NCI-H1092 treated with DMSO at 0.1 percent for 48 hours (cell line): ENCODE results near the gene AFTPH.
A peak's percentile ranks its signal among the peaks of the same experiment; 100 is the strongest.

Experiments
- DNase-seq: peaks from one replicate; lab custom pipeline; 2025; lab: John Stamatoyannopoulos, UW

AFTPH gene

DNA sequence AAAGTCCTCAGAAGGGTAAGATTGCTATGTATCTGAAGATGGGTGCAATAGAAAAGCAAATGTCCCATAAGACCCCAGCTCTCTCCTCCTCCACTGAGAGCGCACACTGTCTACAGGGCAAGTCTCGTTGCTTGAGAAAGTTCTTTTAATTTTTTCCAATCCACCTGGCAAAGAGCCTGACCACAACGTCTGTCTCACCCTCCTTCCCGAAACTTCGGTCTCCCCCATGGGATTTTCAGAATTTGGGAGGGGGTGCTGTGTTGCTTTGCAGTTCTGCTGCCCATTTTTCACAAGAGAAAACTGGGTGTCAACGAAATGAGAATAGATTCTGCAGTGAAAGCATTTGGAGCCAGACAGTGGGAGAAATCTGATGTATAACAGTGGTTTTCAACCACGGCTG lies 89.1 kb downstream of the AFTPH start:
- no peak for DNase-seq

DNA sequence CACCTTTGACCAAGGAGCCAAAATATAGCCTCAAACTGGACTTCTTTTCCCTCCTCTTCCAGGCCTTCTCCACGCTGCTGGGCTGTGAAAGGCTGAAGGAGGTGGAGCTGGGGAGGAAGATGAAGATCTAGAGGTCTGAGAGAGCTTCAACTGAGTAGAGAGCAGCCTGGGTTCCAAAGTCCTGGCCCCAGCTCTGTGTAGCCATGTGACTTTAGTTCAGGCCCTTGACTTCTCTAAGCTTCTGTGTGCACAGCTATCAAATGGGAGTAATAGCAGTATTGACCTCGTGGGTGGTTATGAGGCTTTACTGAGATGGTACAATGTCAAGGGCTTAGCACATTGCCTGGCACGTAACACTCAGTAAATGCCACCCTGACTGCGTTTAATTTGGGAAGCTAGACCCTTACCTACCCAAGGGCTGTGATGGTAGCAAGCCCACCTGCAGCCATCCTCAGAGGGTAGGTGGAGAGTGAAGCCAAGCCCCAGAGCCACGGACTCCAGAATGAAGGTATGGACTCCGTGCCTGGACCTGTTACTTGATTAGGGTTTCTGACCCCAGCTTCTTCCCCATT lies 91.2 kb downstream of the AFTPH start:
- DNase-seq, result no peak

DNA sequence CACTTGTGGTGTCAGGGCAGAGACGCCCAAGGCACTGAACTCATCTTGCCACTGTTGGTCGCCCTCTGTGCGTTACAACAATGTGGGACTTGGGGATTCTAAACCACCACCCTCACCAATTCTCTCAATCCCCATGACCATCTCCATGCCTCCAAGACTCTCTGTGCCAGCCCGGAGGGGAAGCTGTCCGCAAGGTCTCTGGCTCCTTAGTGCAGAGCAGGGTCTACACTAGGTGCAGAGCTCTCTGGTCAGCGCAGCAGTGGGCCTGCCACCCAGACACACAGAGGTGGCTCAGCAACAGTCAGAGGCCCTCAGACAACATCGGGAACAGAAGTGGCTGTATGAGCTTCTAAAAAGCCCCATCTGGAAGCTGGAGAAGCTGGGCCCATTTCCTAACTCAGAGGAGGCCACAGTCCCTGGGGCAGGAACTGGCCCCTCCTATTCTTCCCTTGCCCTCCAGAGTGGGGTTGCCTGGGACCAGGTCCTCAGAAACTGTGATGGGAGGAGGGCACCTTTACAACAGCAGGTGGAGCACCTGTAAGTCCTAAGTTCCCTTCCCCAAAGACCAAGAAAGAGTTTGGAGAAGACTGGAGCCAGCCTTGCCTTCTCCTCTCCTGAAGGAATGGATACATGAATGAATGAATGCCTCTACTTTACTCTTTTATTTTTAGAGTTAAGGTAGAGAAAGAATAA lies 91.9 kb downstream of the AFTPH start:
- no peak for DNase-seq

DNA sequence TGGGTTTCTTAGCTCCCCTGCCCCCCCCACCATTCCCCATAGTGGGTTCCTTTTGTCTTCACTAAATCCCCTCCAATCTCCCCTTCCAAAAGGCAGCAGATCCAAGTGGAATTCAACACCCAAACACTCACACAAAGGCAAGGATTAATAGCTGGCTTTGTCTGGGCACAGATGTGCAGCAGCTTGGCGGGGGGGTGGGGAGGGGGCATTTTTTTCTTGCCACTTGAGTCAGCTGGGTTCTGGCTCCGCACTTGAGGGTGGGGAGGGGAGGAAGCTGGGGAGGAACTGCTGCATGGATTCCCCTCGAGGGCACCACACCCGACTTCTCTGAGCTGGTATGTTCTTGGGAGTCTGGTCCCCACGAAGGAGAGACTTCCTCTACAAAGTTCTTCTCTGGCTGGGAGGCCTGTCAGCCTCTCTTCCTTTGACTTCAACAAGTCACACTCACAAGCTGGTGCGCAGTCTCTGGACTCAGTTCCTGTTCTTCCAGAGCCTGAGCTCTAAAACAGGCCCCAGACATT lies 93.6 kb downstream of the AFTPH start:
- no peak for DNase-seq

DNA sequence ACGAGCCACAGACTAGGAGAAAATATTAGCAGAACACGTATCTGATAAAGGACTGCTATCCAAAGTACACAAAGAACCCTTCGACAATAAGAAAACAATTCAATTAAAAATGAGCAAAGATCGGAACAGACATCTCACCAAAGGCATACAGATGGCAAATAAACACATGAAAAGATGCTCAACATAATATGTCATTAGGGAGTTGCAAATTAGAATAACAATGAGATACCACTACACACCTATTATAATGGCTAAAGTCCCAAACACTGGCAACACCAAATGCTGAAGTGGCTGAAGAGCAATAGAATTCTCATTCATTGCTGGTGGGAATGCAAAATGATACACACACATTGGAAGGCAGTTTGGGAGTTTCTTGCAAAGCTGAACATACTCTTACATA lies 96.5 kb downstream of the AFTPH start:
- DNase-seq, result no peak

DNA sequence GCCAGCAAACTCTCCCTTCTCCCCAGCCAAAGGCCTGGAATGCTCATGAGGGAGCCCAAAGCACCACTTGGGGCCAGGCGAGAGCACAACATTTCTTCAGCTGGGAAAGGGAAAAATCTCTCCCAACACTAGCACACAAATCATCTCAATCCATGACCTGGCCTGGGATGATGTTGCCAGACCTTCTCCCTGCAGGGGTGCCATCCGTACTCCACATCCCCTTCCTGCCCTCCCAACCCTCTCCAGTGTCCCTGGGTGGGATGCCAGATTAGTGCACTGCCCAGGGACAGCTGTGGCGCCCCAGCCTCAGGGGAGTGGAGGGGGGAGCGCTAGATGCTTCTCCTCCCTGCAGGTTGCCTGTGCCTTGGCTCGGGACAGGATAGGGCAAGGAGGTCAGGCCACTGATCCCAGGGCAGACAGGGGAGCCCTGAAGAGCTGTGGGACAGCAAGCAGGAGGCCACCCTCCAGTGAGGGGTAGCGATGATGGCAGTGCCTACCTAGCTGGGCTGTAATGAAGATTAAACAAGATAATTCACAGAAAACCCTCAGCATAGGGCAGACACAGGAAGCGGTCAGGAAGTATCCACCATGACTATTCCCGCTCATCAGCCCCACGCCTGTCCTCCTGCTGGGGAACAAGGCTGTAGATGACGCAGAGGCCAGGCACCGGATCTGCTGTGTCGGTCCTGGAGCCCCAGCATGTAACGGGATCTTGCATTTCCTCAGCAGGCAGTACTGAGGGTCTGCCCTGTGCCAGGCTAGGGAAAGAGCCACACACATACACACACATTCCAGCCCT lies 98.5 kb downstream of the AFTPH start:
- no peak for DNase-seq

DNA sequence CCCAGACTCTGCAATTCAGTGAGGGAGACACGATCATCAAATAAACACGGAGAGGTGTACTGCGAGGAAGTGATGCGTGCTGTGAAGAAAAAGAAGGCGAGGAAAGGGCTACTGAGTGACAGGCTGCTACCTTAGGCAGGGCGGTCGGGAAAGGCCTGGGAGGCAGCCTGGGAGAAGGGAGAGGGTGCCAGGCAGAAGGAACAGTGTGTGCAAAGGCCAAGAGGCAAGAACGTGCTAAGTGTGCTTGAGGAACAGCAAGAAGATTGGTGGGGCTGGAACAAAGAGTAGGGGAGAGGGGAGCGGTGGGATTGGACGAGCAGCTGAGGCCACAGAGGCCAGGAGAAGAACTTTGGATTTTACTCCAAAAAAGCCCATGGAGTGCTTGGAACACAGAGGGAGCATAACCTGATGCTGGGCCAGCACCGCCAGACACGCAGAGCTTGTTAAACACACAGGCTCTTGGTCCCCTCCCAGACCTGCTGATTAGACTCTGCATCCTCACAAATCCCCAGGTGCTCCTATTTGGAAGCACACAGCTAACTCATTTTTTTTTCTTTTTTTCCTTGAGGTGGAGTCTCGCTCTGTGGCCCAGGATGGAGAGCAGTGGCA lies 99.2 kb downstream of the AFTPH start:
- no peak for DNase-seq

DNA sequence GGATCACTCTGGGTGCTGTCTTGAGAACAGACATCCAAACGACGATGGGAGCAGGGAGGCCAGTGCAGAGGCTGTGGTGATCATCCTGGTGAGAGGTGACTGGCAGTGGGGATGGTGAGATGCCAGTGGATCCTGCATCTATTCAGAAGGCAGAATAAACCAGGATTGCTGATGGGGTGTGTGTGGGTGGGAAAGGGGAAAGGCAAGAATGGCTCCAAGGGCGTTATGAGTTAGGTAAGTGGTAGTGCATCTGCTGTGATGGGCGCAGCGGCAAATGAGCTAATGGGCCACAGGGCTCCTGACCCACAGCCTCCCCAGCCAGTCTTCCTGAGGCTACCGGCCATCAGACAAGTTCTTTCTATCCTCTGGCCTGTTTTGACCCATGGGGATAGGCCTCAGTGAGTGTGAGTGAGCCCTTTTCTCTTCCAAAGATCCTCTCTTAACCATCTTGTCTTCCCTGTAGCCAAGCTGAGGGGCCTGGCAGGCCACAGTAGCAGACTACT lies 100.0 kb downstream of the AFTPH start:
- no peak for DNase-seq

DNA sequence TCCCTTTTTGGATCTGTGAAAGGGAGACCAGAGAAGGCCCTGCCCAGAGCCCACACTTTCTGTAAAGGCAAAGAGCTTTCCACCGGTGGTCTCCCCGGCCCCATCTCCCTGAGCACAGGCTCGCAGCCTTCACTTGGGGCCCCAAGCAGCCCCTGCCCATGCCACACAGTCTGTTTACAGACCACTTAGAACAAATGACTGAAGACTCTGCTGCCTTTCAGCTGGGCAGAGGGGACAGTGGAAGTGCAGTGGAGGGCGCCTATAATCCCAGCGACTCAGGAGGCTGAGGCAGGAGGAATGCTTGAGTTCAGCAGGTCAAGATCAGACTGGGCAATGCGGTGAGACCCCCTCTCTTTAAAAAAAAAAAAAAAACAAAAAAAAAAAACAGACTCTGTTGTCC lies 100.7 kb downstream of the AFTPH start:
- no peak for DNase-seq

DNA sequence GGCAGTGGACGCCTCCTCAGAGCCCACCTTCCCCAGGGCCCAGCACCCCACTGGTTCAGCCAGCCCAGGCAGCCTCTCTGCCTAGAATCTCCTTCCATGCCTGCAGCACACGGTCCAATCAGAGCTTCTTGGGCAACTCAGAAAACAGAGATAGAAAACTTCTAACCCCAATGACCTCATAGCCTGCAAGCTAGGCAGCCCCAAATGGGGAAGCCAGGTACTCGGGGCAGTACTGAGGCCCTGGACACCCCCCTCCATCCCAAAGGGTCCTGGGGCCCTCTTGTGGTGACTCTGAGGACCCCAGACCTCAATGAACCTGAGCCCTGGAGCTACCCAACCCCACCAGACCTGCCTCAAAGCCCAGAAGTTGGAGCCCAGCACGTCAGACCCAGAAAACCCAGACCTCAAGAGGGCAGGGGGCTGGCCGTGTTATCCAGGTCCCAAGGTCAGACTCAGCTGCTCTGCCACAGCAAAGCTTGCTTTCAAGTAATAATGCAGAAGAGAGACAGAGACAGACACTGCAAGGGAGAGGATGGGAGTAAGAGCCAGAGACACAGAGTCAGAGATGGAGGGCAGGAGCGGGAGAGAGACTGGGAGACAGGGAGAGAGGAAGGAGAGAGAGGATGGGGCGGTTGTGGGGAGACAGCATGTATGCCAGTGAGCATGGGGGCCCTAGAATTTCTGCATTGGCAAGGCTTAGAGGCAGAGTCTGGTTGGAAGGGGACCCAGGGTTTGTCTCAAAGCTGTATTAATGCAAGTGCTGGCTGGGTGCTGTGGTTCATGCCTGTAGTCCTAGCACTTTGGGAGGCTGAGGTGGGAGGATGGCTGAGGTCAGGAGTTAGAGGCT lies 101.4 kb downstream of the AFTPH start:
- DNase-seq, result no peak

DNA sequence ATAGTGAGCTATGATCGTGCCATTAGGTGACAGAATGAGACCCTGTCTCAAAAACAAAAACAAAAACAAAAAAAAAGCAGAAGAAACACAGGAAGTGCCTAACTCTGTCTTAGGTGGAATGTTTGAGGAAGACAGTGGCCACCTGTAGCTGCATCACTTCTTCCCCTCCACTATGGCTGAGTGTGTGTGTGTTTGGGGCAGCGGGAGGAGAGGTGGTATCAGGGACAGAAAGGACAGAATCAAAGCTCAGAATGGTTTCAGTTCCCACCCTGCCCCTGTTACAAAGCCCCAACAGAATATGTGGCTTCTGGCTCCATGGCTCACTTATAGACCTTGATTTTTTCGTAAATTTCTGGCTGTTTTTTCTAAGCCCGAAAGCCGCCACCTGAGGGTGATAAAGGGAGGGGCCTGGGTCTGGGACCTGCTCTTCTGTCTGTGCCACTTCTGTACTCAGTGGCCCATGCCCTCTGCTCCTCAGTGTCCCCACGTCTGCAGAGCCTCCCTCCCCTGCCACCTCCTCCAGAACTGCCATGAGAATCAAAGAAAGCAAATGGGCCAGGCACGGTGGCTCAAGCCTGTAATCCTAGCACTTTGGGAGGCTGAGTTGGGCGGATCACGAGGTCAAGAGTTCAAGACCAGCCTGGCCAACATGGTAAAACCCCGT lies 102.2 kb downstream of the AFTPH start:
- DNase-seq, result no peak

DNA sequence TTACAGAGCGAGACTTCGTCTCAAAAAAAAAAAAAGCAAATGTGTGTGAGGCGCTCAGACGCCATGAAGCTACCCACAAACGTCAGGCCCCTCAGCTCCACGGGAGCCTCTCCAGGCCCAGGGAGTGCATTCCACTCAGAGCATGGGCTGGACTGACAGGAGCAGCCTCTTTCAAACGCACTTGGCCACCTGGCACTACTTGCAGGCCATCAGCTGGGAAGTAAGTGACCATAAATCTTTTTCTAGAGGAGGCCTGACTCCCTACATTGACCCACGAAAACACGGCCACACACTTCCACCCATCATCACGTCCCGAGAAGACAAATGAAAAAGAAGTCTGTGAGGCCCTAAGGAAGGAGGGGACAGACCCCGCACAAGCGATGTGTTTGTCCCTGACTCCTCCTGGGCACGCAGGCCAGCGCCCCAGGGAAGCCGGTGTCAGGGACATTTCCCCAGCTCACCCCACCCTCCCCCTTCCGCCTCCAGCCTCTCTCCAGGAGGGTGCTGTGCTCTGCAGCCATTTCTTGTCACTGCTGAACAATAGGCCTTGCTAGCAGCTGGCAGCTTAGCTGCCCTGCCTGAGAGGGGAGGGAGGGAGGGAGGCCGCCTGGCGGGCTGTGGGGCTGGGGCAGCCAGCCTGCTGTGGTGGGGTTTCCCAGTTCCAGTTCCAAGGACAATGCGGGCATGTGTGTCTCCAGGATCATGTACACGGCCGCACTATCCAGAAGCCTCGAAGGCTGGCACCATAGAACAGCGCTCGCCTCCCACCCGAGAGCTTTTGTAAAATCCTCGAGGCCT lies 103.0 kb downstream of the AFTPH start:
- peak; percentile 73 for DNase-seq

DNA sequence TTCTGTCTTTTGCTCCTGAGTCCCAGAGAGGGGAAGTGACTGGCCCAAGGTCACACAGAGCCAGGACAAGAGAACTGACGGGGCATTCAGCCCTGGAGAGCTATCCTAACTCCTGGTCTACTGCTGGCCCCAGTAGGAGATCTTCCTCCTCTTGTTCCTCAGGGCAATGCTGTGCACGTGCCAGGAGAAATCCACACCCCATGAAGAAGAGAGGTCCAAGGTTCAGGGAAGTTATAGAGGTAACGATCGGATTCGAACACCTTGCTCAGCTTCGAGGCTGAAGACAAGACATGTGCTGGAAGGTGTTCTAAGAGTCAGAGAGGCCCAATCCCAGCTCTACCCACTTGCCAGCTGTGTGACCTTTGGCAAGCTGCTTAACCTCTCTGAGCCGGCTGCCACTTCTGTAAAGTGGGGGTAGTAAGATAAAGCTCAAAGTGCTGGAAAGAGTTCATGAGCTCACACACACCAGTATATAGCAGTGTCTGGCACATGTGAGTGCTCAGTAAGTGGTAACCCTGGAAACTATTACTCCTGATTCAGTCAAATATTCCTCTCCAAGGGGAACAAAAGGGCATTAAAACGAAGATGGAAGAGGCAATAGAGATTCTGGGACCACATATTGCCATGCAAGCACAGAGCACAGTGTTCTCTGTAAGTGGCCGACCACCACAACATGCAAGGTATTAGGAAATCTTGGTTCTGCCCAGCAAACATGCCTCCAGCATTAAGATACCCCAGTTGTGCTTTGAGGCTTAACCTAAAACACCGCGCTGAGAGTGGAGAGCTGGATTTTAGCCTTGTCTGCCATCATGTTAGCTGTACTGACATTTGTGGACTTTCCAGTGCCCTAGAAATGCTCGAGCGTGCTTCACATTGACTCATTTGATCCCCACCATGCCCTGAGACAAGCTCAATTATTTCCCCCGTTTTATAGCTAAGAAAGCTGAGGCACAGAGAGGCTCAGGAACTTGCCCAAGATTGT lies 104.0 kb downstream of the AFTPH start:
- DNase-seq, result no peak

DNA sequence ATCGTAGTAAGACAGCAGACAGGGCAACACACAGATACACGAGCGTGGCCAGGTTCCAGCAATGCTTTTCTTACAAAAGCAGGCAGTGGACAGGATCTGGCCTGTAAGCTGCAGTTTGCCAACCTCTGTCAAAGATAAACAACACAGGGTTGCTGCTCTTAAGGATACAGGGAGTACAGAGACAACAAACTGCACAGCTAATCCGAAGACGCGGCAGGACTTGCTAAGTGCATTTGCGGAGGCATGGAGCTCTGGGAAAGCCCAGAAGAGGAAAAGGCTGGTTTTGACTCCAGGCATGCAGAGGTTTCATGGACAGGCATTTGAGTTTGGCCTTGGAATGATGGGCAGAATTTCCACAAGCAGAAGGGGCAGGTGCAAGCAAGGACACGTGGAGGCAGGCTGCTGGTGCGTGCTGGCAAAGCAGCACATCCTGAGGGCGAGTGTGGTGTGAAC lies 105.2 kb downstream of the AFTPH start:
- no peak for DNase-seq

DNA sequence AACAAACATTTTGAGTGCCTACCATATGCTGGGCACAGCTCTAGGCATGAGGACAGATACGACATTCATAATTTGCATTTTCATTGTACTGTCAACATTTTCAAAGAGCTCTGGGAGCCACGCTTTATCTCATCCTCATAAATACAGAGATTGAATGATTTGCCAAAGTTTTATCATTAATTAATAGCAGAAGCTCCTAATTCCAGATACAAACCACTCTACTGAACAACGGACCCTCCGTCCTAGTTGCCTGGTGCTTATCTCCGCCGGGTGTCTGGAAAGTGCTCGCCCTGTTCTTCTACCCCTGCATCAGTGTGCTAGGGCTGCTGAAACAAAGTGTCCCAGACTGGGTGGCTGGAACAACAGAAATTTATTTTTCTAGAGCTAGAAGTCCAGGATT lies 105.7 kb downstream of the AFTPH start:
- DNase-seq, result no peak

DNA sequence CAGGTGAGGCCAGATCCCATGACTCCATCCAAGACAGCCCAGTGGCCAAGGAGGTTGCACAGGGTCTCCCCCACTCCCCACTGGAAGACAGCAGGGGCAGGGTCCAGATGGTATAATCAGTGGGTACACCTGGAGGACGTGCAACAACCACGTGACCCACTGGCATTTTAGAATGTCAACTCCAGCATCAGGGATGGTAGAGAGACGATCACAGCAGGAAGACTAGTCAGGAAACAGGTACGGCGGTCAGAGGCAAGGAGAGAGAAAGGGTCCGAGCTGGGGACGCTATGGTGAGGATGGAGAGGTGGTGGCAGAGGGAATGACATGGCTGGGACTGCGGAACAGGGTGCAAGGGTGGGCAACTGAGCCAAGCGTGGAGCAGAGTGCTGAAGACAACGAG lies 106.6 kb downstream of the AFTPH start:
- no peak for DNase-seq

DNA sequence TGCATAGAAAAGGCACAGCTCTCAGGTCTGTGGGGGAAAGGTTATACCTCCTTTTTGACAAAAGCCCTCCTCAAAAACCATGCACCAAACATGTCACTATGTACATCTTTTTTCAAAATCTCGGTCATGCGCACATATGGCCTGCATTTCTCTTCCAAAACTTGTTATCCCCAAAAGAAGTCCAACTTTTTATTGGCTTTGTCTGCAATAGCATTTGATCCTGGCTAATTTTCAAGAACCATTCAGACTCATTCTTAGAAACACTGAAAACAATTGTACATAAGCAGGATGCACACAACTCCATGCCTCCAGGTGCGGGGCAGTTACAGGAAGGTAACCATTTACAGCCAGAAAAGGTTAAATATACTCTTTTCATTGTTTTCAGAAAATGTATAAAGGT lies 107.6 kb downstream of the AFTPH start:
- no peak for DNase-seq

DNA sequence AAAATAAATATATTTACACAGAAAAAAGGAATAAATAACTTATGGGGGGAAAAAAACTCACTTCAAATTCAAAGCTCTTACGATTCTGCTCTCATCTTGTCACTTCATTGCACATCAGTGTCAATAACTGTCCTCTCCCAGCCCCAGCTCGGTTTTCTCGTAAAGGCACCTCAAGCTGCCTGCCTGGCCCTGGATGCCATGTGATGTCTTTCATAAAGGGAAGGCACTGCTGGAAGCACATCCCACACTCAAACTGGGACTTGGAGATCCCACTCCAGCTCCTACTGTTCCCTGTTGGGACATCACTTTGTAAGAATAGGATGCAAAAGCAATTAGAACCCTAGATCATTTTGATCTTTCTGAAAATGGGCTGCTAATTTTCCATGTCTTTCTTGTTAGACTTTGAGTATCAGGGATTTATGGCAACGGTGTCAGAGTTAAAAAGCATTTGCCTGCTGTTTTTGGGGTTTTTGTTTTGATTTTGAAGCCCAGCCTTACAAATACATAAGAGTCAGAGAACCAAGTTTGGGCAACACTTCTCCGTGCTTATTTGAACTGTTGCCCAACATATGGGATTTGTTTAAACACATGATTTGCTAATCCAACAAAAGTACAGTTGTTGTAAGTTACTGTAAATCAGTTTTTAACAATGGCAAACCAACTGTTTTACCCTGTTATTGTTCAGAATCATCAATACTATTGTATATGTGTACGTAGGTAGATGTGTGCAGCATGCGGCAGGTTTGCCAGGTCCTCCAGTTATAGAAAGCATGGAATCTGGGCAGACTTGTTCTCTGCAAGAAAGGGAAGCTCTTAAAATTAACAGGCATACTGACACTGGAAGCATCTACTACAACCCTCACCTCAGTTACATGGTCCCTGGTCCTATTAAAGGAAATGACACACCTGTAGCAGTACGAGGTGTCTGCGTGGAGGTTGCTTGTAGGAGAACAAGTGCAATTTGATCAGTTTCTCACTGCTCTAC lies 109.0 kb downstream of the AFTPH start:
- DNase-seq, result no peak
